Sciatic nerve (tissue), 2 donors: Measurements from ENCODE around the gene EVA1C. TPM values are rescaled to one million over a fixed set of nuclear protein-coding genes. Genes with fewer than 3 reads are reported as not detected.
"Not testable (repeated sequence)": the region's sequence is repeated elsewhere in the genome, so short reads cannot be mapped to it uniquely, and the experiment has no call there.

ENCODE experiments used
- ATAC-seq: fragments of 200-7000 bp; cut with Tn5 transposase; one replicate; pipeline ENCODE4 v1.9.1; 2020; ENCODE audit warnings: mild to moderate bottlenecking, moderate library complexity
- DNase-seq: peaks from one replicate; pipeline ENCODE4 v3.0.0-alpha.2; 2020; ENCODE audit warnings: low spot score
- intact Hi-C: fragments of 100-400 bp; cut with DNase I; formaldehyde crosslinking; loops from one replicate; pipeline ENCODE4 v1.14.2; 2022
- total RNA-seq: library from RNA; stranded (reverse); fragmentation: NEBNext Ultra II Directional; extraction: Animal tissue kit (Norgen Biotek cat#: 25700); gene quantifications from one replicate; pipeline ENCODE4 v1.2.1, GENCODE V29; 2021
- donor health status: DM: no; HTN: no; CAD: no.
- donor health status: DM: no; HTN: no; CAD: no.

EVA1C gene
- total RNA-seq, 1 donor from 2014 or later = 65.8 TPM

- DNase-seq = no peak
- ATAC-seq = no peak
- intact Hi-C loops = no loop called here
These were observed 24.2 kb upstream of the EVA1C start for GRCh38 chr21:32388306-32388705.

GRCh38 chr21:32389337-32390015 is 23.0 kb upstream of the EVA1C start:
- no peak for DNase-seq
- intact Hi-C loops = no loop called here
- no peak for ATAC-seq

DNA sequence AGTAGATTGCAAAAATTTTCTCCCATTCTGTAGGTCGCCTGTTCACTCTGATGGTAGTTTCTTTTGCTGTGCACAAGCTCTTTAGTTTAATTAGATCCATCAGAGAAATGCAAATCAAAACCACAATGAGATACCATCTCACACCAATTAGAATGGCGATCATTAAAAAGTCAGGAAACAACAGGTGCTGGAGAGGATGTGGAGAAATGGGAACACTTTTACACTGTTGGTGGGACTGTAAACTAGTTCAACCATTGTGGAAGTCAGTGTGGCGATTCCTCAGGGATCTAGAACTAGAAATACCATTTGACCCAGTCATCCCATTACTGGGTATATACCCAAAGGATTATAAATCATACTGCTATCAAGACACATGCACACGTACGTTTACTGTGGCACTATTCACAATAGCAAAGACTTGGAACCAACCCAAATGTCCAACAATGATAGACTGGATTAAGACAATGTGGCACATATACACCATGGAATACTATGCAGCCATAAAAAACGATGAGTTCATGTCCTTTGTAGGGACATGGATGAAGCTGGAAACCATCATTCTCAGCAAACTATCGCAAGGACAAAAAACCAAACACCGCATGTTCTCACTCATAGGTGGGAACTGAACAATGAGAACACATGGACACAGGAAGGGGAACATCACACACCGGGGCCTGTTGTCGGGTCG is 21.8 kb upstream of the EVA1C start:
- ATAC-seq = not testable (repeated sequence)

DNA sequence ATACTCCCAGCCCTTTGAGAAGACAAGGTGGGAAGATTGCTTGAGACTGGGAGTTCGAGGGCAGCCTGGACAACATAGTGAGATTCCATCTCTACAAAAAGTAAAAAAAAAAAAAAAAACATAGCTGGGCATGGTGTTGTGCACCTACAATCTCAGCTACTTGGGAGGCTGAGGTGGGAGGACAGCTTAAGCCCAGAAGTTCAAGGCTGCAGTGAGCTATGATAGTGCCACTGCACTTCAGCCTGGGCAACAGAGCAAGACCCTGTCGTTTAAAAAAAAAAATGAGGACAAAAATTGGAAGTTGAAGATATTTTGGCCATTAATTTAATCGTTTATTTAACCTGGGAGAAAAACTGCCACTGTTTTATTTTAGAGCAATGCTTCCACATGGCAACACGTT is 20.8 kb upstream of the EVA1C start:
- intact Hi-C loops = no loop called here
- ATAC-seq = no peak
- DNase-seq = no peak

More for the DNA sequence above, 21.8 kb upstream of the EVA1C start:
- DNase-seq, intact Hi-C loops: not testable (repeated sequence)

- ATAC-seq (no peak), DNase-seq (no peak)
- intact Hi-C loops = no loop called here
These were observed 20.1 kb upstream of the EVA1C start for GRCh38 chr21:32392299-32392879.

DNA sequence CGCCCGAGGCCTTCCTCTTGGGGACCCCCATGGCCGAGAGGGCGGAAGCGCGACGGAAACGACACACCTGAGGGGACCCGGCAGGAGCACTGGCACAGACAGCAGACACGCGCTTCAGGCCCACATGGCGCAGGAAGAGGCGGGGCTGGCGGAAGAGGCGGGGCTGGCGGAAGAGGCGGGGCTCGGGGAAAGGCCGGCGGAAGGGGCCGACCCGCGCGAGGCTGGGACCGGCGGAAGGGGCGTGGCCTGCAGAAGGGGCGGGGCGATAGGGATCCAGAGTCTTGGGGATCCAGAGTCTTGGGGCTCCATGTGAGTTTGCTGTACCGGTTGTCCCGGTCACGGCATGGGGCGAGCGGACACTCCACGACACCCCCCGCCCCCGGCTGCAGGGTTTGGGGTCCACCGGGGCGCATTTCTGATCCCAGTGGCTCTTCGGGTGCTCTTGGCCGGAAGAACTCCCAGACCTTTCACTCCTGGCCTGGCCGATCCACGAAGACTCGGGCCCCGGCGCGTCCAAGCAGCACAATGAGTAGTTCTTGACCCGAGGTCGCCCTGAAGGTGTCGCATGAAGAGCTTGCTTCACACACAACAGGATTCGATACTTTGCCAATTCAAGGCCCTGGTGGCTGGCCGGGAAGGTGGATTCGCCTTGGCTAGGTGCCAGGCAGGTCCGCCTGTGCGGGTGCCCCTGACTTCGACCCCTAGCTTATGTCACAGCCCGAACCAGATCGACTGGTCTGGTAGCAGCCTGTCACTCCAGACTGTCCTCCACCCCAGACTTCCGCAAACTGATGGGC is 19.4 kb upstream of the EVA1C start, which contains the start of gene URB1:
URB1 (minus strand) TSS at position 133 of the 797 bp plus-strand sequence; CDS start at position 31, 102 bp downstream.
- intact Hi-C loops = no loop called here
- ATAC-seq = peak; percentile 99
- peak; percentile 98 for DNase-seq

- intact Hi-C loops = no loop called here
- ATAC-seq (no peak), DNase-seq (no peak)
These were observed 18.9 kb upstream of the EVA1C start for GRCh38 chr21:32393677-32394001.

- intact Hi-C loops = loop anchor here (10.0 kb wide), 2 partner anchors 162 to 192 kb away; no protein-coding TSS in a partner anchor
- DNase-seq = no peak
- peak; percentile 86 for ATAC-seq
These were observed 9.2 kb upstream of the EVA1C start for GRCh38 chr21:32403201-32403777.

DNA sequence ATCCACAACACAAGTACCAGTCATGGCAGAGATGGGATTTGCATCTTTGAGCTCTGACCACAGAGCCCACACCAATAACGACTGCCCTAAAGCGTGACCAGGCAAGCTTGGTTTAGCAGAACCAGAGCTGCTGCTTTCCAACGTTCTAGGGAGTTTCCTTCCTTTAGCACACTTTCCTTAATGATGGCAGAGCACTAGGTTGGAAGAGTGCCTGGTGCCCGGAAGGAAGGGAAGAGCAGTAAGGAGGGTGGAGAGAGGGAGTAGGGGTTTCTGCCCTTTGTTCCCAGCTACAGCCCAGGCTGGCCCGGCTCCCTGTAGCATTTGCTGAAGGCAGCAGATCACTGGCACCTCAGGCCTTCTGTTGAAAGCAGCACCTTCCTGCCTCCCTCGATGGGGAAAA is 6.1 kb upstream of the EVA1C start:
- ATAC-seq = no peak
- DNase-seq = no peak
- intact Hi-C loops = loop anchor here (10.0 kb wide), 2 partner anchors 158 to 188 kb away; no protein-coding TSS in a partner anchor

DNA sequence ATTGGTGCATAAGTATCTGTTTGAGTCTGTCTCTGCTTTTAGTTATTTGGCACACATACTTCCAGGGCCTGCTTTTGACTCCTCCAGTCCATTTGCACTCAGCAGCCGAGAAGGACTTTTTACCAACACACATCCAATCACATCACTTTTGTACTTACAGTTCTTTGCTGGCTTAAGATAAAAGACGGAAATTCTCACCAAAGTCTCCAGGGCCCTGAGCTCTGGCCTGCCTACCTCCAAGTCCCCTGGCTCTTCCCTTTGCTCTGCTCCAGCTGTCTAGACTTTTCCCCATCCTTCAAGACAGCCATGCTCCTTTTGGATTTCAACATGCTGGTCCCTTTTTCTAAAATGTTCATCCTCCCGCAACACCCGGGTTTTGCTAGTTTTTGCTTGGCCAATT is 2.2 kb upstream of the EVA1C start:
- ATAC-seq (no peak), DNase-seq (no peak)
- intact Hi-C loops = no loop called here

DNA sequence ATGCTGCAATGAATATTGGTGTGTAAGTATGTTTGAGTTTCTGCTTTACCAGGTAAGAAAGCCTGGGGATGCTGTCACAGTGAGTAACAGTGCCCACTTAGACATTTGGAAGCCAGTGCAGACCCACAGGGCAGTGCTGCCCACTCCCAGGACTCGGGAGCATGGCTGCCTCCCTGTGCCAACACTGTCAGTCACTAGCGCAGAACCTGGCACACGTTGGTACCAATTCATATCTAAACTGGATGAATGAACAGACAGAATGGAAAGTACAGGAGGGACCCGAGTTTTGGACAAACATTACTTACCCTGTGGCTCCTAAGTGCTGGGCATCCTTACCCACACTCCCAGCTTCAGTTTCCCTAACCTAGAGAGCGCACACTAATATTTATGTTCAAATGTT is 1.6 kb upstream of the EVA1C start:
- DNase-seq (no peak), ATAC-seq (no peak)
- intact Hi-C loops = no loop called here

GRCh38 chr21:32411350-32412161 is 950 bp upstream of the EVA1C start:
- intact Hi-C loops = no loop called here
- peak; percentile 92 for DNase-seq
- peak; percentile 95 for ATAC-seq

DNA sequence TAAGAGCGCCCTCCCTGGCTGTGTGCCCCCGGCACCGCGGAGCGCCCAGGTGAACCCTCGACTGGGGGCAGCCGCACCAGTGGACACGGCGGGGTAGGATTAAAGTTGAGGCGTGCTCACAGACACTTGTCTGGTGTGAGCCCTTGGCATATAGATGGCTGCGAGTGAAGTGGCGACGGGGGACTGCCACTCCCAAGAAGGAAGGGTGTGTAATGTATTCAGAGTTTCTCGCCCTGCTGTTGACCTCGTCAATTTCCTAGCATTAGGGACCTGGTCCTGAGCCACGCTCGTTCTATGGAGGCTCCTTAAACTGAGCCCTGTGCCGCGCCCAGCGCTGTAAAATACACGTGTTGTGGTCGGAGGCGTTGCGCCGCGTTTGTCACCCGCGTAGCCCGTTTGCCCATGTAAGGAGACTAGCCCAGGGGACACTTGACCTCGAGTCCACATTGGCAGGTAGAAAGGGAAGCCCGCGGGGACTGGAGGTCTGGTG is 554 bp downstream of the EVA1C start:
- DNase-seq = peak; percentile 69
- peak; percentile 12 for ATAC-seq
- intact Hi-C loops = no loop called here

DNA sequence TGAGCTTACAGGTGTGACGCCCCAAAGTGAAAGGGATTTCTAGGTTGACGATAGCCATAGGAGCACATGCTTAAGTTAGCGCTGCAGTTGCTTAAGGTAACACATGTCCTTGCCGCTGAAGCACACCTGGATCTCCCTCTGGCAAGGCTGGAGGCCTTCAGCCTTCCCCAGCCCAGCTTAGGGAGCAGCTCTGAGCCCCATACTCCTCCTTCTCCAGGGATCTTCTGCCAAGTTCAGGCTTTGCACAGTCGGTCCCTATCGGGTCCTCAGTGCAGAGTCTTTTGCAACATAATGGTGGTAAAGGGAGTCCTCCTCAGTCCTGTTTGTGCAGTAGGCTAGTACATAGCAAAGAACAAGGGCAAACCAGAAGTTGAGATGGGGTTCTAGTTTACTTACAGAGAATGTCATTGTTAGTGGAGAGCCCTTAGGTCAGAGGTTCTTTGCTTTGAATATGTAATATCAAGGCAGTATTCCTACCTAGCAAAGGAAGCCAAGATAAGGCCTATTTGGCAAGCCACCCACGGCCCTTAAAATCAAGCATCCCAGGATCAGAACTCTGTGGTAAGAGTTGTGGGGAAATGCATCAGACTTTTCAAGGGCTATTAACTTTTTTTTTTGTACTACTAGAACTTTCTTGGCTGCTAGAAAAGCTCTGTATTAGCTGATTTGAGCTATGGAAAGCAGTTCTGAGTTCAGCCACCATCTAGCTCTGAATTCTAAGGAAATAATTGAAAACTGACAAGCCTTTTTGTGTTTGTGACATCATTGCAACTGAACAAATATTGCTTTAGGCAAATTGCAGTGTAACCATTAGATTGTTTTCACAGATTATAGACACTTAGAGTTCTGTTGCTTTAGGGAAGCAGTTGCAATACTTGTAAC is 1.4 kb downstream of the EVA1C start:
- intact Hi-C loops = no loop called here
- ATAC-seq (peak; percentile 15), DNase-seq (no peak)

DNA sequence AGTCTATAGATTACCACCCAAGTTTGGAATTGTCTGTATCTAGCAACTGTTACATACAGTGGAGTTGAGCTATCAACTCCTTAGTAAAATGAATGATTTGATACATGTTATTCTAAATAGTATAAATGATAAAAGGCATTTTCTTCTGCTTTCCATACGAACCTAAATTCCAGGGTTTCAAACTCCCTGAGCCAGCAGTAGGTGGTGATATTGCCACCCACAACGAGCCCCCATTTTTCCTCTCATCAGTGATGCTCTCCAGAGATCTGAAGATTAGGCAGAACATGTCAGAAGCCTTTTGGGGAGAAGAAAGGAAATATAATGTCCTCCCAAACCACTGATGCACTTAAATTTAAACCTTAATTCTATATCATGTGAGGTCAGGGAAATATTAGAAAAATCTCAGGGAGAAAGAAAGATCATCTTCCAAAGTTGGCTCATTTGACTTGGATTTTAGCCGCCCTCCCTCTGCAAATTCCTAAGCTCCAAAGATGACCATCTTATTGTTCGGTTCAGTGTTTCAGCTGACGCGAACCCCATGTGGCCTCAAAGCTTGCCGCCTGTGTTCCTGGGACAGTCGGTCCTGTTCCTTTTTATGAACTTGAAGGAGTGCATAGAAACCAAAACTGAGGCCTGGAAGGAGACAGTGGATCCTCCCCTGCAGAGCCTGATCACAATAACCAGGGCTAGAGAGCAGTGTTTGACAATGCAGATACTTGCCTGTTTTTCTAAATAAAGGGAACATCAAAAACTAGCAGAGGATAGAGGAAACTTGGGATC is 2.3 kb downstream of the EVA1C start:
- intact Hi-C loops = no loop called here
- DNase-seq (no peak), ATAC-seq (no peak)
